GM21717 (cell line): ENCODE measurements around the gene TBX6.

Source experiments
- ATAC-seq: cut with Tn5 transposase; IDR thresholded peaks from one replicate; pipeline ENCODE4 v1.9.1; 2021; ENCODE audit warnings: mild to moderate bottlenecking, moderate library complexity; ENCODE audit not compliant: unreplicated experiment

The TBX6 gene

DNA sequence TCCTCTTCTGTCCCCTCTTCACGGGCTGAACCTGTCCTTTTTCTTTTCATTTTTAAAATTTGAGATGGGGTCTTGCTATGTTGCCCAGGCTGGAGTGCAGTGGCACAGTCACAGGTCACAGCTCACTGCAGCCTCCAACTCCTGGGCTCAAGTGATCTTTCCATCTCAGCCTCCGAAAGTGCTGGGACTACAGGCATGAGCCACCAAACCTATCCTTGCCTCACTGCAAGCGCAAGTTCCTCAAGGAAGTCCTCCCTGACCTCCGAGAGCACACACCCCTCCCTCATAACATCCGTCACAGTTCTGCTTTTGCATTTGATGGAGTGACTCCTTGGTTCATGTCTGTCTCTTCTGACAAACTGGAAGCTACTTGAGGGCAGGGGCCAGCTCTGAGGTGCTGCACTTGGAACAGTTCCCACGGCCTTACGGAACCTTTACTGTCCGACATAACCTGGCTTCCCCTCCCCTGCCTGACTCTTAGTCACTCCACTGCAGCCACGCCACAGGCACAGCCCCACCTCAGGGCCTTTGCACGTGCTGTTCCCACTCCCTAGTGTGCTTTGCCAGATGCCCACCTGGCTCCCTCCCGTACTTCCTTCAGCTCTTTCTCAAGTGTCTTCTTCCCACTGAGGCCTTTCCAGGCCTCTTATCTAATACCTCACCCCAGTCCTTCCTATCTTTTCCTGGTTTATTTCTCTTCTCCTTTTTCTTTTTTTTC, 4.4 kb downstream of the TBX6 start:
- no peak for ATAC-seq

DNA sequence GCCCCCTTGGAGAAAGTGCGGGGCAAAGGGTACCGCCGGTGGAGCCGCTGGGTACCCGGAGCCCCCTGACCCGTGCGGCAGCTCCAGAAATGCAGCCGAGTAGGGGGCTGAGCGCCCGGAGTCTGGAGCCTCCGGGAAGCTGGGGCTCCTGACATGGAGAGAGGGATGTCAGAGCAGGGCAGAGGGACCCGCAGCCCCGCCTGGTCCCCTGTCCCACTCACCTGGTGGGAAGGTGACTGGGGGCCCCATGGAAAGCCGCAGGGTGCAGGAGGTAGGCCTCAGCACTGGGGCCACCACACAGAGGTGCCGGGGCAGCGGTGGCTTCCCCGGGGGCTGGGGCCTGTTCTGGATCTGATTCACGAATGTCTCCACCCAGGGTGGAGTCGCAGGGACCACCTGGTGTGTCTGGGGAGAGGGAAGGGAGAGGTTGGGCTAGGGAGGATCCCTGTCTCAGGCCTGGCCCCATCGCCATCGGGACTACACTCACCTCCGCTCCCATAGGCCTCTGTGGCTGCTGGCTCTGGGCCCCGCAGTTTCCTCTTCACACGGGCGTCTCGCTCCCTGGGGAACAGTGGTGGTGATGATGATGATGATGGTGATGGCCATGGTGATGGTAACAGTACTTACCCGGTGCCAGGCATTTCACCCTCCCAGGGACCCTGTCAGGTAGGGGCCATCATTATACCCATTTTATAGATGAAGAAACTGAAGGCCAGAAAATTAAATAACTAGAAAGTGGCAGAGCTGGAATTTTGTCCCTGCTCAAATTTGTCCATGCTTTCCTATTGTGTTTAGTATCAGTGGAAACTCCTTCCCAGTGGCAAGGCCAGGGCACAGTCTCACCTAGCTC, 5.2 kb downstream of the TBX6 start:
- no peak for ATAC-seq

DNA sequence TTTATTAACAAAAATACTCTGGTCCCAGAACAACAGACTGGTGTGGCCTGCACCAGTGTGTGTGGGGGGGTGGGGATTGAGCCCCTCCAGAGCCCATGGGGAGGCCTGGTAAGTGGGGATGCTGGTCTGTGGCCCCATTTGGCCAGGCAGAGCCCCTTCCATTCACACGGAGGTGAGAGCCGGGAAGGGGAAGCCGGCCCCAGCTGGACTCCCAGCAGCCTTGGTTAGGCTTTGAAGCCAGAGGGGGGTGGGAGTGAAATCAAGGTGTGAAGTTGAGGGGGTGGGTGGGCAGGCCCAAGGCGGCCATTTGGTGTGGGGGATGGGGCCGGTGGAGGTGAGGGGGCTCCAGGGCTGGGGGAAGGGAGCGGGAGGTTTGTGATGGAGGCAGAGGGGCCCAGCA, 5.9 kb downstream of the TBX6 start:
- no peak for ATAC-seq

DNA sequence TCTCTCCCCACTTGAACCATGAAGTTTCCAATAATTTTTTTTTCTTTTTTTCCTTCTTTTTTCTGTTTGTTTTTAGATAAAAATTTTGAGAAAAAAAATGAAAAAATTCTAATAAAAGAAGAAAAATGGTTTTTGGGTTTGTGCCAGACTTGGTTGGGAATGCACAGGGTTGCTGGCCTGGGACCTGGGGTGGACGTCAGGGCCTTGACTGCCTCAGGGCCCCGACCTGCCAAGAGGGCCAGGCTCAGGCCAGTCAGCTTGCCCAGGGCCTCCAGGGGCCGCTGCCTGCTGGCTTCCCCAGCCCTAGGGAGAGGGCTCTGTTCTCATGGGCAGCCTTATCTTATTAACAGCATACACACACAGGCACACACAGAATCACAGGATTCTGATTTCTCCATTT, 6.5 kb downstream of the TBX6 start:
- ATAC-seq, result no peak

DNA sequence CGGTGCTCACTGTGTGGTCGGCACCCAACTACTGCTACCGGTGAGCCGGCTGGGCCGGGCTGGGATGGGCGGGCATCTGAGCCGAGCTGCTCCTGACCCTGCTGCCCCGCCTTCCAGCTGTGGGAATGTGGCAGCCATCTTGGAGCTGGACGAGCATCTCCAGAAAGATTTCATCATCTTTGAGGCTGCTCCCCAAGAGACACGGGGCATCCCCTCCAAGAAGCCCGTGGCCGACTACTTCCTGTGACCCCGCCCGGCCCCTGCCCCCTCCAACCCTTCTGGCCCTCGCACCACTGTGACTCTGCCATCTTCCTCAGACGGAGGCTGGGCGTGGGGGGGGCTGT, 6.9 kb downstream of the TBX6 start:
- ATAC-seq, result no peak

DNA sequence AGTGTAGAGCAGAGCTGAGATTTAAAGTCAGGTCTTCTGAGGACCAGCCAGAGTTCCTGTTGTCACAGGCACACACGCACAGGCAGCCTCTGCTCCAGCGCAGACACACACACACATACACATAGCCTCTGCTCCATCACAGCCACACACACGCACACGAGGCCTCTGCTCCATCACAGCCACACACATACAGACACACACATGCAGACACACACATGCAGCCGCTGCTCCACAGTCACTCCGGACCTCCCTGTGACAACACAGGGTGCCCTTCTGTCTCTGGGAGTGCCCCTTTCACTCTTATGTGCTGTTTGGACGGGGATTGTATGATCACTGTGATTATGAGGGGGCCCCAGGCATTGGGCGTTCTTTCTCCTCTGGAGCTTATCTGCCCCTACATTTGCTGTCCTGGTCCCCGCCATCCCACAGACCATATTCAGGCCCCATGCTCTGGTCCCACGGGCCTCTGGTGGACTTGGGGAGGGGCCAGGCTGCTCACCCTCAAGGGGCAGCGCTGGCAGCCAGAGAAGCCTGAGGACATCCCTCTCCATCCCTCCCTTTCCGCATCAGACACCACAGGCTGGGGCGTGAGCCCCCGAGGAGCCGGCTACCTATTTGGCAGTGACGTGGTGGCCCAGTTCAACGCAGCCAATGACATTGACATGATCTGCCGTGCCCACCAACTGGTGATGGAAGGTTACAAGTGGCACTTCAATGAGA, 7.5 kb downstream of the TBX6 start:
- ATAC-seq, result no peak

DNA sequence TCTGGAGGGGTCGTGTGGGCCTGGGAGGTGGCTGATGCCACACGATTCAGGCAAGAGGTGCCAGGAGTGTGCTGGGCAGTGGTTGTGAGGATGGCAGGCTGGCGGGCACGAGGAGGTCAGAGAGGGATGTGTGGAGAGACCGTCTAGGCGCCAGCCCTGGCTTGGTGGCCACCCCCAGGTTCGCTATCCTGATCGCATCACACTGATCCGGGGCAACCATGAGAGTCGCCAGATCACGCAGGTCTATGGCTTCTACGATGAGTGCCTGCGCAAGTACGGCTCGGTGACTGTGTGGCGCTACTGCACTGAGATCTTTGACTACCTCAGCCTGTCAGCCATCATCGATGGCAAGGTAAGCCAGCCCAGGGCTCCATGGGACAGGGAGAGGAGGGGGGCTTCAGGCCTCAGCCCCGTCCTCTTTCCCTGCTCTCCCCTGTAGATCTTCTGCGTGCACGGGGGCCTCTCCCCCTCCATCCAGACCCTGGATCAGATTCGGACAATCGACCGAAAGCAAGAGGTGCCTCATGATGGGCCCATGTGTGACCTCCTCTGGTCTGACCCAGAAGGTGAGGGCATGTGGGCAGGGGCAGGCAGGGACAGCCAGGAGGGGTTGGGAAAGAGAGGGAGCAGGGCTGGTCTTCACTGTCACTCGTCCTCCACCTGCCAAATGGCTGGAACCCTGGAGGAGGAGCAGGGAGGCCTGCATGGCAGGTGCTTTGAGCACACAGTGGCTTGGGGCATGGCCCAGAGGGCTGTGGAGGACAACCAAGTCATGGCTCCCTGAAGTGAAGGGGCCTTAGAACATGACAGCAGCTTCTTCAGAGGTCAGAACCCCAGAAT, 8.3 kb downstream of the TBX6 start:
- ATAC-seq, result no peak

DNA sequence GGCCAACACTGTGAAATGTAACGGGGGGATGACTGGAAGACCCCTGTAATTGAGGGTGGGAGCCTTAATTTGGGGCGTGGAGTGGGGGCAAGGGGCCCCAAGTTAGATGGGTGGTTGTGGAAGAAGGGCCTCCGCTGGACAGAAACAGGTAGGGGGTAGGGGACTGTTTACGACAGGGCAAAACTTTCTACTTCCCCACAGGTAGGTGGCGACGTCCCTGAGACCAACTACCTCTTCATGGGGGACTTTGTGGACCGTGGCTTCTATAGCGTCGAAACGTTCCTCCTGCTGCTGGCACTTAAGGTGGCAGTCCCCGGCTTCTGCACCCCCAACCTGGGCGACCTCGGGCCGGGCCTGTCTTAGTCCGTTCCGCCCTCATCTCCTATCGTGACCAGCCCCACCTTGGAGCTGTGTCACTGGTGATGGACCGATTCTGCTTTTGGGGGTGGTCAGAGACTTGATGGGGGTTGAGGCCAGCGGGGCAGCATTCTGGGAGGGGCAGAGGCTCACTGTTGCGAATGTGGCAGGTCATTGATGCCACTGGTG, 9.1 kb downstream of the TBX6 start:
- no peak for ATAC-seq

DNA sequence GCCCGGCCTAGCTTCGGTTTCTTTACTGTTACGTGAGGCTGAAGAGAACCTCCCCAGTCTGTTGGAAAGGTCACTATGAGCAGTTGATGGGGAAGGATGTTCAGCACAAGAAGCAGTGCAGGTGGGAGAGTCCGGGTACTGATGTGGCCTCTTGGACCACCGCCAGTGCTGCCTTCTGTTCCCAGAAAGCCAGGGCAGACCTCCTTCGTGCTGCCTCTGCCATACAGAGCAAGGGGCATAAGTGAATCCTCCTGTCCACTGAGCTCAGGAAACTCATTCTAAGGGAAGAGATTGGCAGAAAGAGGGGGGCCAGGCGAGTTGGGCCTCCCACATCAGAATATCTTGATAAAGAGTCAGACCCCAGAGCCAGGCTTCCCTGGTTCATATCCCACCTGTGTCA, 12.2 kb downstream of the TBX6 start:
- ATAC-seq, result no peak

DNA sequence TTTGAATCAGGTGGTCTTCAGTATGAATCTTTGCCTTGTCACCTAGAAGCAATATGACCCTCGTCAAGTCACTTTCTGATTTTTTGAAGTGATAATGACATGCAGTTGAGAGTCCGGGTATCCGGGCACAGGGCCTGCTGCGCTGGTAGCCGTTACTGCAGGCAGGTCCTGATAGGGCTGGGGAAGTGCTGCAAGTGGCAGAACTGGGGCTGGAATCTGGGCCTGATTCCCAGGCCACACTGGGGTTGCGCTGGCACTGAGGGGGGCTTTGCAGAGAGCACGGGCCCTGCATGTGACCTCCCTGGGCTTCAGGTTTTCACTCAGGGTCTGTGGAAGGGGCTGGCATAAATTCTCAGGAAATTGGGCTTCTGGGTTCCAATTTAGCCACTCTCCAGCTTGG, 13.0 kb downstream of the TBX6 start:
- no peak for ATAC-seq

DNA sequence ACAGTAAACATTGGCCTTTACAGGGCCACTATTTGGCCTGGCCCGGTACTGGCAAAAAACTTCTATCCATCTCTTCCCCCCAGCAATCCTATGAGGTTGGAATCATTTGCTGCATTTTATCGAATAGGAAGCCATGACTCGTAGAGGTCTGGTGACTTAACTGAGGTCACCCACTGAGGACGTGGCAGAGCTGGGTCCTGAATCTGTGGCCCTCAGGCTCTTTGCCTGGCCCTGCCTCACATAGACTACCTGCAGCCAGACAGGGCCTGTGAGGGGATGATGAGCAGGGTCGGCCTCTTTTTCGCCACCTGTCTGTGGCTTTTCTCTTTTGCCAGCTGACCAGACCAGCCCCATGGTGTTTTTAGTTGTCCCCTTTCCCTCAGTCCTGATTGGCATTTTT, 14.1 kb downstream of the TBX6 start:
- ATAC-seq, result no peak

DNA sequence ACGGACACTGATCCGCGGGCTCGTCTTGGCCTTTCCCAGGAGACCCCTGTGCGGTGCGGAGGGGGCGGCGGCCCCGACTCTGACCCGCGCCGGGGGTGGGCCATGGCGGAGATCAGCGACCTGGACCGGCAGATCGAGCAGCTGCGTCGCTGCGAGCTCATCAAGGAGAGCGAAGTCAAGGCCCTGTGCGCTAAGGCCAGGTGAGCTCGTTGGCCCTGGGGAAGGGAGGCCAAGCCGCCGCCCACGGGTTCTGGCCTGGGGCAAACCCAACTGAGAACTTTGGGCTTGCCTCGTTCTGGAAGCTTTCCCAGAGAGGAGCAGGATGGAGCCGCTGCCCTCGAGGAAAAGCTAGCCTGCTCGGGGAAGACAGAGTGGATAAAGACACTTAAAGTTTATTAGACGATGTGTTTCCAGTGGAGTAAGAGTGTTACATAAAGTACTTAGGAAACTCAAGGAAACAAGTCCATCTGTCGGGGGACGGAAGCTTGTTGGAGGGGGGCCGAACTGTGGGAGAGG, 15.4 kb downstream of the TBX6 start:
- ATAC-seq, result no peak

DNA sequence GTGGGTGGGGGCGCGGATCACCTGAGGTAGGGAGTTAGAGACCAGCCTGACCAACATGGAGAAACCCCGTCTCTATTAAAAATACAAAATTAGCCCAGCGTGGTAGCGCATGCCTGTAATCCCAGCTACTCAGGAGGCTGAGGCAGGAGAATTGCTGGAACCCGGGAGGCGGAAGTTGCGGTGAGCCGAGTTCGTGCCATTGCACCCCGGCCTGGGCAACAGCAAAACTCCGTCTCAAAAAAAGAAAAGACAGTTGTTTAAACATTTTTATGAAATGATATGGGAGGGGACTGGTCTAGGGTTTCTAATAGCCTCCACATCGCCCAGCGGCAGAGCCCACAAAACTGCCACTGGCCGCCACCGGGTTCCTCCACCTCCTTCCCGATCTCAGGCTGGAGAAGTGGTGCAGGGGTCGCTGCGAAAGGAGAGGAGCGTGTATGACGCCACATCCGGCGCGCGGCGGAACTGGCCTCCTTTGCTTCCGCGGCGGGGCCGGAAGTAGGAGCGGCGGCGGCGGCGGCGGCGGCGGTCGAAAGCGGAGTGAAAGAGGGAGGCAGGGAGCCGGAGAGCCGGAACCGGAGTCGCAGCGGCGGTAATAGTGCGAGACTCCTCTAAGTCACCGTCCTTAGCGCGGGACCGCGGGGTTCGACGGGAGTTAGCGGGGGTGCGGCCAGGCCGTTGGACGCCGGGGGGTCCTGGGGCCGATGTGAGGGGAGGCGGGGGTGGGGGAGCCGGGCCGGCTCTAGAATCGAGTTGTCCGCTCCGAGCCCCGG, 16.0 kb downstream of the TBX6 start, which contains the start of gene PPP4C:
Gene PPP4C (plus strand): TSS at position 492 of the 773 bp plus-strand sequence. CDS start 384 bp downstream, outside the sequence.
- no peak for ATAC-seq

DNA sequence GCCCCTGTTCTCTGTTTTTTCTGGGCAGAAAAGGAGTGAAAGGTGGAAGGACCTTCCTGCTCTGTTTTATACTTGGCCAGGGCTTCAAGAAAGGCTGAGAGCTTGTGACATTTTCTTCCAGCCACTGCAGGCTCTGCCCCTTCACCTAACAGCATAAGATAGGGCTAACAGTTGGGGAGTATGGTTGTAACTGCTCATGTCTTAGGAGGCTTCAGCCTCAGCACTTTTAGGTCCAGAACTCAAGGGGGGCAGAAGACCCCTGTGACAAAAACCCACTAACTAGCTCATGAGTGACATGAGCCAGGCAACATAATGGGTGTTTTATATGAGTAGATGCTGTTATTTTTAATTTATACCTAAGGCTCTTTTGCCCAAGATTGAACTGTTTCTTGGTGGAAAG, 21.2 kb downstream of the TBX6 start:
- no peak for ATAC-seq

DNA sequence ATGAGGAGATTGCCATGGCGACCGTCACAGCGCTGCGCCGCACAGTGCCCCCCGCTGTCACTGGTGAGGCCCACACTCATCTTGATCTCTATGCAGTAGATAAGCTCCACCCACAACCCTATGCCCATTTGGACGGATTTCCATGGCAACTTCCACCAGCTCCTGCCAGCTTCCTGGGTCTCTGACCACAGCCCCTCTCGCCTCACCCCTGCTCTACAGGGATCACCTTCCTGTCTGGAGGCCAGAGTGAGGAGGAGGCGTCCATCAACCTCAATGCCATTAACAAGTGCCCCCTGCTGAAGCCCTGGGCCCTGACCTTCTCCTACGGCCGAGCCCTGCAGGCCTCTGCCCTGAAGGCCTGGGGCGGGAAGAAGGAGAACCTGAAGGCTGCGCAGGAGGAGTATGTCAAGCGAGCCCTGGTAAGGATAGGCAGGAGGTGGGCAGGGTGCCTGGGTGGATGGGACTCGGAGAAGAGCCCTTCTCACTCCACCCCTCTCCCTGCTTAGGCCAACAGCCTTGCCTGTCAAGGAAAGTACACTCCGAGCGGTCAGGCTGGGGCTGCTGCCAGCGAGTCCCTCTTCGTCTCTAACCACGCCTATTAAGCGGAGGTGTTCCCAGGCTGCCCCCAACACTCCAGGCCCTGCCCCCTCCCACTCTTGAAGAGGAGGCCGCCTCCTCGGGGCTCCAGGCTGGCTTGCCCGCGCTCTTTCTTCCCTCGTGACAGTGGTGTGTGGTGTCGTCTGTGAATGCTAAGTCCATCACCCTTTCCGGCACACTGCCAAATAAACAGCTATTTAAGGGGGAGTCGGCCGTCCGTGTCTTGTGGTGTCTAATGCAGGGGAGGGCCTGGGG, 21.9 kb downstream of the TBX6 start:
- no peak for ATAC-seq

DNA sequence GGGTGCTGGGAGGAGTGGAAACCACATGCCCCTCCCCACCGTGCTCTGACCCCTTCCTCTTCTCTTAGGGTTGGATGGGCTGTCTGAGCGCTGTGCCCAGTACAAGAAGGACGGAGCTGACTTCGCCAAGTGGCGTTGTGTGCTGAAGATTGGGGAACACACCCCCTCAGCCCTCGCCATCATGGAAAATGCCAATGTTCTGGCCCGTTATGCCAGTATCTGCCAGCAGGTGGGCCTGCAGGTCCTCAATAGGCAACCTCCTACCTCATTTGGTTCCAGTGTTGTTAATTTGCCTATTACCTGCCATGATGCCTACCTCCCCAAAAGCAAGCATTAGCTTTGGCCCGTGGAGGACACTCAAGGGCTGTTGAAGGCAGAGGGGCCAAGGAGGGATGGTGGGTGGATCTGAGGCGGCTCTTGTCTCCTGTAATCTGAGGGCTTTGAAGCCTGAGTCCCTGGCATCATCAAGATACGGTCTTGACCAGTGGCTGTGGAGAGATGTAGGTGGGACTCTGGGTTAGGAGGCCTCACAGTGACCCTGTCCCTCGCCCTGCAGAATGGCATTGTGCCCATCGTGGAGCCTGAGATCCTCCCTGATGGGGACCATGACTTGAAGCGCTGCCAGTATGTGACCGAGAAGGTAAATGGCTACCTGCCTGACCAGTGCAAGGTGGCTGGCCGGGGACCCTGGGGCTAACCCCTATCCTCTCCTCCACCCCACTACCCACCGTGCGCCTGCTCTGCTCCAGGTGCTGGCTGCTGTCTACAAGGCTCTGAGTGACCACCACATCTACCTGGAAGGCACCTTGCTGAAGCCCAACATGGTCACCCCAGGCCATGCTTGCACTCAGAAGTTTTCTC, 22.7 kb downstream of the TBX6 start:
- no peak for ATAC-seq

DNA sequence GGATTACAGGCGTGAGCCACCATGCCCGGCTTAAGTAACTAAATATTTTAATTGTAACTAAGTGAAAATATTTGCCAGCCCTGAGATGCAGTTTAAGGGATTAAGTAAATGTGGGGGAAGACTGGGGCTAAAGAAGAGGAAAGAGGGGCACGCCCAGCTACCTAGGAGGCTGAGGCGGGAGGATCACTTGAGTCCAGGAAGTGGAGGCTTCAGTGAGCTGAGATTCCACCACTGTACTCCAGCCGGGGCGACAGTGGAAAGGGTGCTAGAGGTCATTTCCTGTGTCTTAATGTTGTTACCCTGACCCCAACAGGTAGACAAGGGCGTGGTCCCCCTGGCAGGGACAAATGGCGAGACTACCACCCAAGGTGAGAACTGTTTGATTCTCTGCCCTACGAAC, 23.4 kb downstream of the TBX6 start:
- ATAC-seq, result no peak

DNA sequence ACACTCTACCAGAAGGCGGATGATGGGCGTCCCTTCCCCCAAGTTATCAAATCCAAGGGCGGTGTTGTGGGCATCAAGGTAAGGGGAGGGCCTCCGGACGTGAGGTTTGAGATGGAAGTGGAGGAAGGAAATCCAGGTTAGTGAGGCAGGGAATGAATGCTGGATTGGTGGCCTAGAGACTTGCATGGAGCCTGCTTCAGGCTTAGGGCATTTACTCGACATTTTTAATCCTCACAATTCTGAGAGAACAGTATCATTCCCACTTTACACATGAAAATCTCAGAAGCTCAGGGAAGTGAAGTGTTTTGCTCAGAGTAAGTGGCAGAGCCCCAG, 24.2 kb downstream of the TBX6 start:
- no peak for ATAC-seq
